ENCODE measurements around the gene DENND1C.
"Not testable (repeated sequence)": the region's sequence is repeated elsewhere in the genome, so short reads cannot be mapped to it uniquely, and the experiment has no call there.

The DENND1C gene

GRCh38 chr19:6508028-6508771 is 26.6 kb upstream of the DENND1C start:
- not testable (repeated sequence) for DNase-seq

- no peak for DNase-seq
Observed at GRCh38 chr19:6503407-6504201, 22.0 kb upstream of the DENND1C start.

- no peak for DNase-seq
Observed at GRCh38 chr19:6501740-6502648, 20.4 kb upstream of the DENND1C start, which contains the start of gene TUBB4A. Gene TUBB4A, minus strand, starts transcription at chr19:6502309. Its CDS starts 97 bp downstream, at chr19:6502212.

DNA sequence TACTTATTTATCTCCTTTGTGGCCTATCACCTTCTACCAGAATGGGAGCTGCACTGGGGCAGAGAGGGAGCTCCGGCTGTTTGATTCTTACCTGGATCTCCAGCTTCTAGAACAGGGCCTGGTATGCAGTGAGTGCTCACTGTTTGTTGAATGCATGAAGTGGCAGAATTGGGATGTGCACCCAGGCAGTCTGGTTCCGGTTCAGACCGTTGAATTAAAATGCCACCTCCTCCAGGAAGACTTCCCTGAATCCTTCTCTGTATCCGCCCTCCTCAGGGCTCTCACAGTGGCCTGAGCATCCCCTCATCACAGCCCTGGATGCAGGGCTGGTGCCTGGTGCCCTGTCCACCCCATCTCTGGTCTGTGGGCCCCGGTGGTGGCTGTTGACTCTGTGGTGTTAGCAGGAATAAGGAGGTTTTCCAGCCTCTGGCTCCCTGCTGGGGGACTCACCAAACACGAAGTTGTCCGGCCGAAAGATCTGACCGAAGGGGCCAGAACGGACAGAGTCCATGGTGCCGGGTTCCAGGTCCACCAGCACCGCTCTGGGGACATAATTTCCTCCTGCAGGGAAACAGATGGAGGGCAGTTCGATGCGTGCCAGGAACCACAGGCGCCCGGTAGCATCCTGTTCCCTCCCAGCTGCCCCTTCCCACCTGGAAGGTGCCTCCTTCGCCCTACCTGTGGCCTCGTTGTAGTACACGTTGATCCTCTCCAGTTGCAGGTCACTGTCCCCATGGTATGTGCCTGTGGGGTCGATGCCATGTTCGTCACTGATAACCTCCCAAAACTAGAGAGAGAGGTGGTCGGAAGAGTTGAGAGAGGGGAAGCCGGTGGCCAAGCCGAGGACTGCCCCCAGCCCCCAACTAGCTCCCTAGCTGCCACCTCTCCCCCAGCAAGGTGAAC is 19.5 kb upstream of the DENND1C start:
- DNase-seq: no peak

DNA sequence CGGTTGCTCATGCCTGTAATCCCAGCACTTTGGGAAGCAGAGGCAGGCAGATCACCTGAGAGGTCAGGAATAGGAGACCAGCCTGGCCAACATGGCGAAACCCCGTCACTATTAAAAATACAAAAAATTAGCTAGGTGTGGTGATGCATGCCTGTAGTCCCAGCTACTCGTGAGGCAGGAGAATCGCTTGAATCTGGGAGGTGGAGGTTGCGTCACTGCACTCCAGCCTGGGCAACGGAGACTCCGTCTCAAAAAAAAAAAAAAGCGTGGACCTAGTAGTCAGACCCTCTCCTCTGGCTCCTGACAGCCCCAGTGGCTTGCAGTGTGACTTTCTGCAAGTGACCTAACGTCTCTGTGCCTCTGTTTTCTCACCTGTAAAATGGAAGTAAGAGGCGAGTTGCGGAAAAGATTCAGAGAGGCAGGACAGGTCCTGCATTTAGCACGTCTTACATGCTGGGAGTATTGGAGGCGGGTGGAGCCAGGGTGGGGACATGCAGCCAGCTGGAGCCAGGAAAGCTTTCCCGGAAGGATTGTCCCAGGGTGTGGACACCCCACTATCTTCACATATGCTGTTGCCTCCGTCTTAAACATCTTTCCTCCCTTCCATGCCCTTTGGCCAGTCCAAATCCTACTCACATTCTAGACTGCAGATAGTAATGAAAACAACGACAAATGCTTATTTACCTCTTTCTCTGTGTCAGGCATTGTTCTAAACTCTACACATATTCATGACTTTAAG is 17.6 kb upstream of the DENND1C start:
- no peak for DNase-seq

DNA sequence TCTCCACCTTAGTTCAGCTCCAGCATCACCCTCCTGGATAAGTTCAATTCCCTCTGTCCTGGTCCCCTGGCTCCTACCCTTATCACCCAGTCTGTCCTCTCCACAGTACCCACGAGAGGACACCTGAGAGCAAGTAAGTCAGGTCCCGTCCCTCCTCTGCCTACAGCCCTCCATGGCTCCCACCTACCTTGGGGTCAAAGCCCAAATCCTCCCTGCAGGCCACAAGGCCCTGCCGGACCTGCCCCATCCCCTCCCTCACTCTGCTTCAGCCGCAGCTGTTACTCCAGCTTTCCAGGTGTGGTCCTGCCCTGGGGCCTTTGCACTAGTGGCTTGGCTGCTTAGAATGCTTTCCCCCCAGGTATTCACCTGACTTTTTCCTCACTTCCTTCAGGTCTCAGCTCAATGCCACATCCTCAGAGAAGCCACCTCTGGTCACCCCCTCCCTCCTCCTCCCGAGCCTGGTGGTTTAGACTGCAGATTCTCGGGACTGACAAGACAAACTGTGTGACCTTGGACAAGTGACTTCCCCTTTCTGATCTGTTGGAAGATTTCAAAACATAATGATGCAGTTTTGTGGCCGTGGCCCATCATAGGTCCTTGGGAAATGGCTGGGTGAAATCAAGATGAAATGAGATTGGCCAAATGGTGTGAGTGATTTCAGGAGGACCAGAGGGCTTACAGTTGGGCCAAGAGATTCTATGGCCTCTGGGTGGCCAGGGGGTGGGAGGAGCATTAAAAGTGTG is 16.9 kb upstream of the DENND1C start:
- DNase-seq: no peak

DNA sequence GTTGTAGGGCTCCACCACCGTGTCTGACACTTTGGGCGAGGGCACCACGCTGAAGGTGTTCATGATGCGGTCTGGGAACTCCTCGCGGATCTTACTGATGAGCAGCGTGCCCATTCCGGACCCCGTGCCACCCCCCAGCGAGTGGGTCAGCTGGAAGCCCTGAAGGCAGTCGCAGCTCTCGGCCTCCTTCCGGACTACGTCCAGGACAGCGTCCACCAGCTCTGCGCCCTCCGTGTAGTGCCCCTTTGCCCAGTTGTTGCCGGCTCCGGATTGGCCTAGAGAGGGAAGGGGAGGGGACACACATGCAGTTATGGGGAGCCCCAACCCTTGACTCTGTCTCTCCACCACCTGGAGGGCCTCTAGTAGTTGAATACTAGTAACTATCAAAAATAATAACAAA is 14.4 kb upstream of the DENND1C start:
- DNase-seq: no peak

DNA sequence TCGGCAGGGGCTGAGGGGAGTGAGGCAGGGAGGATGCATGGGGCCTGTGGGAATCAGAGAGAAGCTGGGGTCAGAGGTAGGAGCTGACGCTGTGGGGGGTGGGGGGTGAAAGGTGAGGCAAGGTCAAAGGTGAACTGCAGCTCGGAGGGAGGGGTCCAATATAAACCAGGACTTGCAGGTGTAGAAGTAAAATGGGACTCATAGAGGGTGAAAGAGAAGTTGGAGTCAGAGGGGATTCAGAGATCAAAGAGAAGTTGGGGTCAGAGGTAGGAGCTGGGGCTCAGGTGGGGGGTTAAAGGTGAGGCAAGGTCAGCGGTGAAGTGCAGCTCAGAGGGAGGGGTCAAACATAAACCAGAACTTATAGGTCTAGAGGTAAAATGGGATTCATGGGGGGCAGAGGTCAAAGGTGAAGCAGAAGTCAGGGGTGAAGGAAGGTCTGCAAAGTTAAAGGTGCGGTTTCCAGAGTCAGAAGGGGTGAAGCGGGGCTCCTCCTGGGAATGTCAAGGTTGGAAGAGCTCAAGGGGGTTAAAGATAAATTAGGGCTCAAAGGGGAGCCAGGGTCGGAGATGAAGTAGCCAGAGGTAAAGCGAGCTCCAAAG is 12.9 kb upstream of the DENND1C start:
- no peak for DNase-seq

GRCh38 chr19:6491802-6492592 is 10.4 kb upstream of the DENND1C start:
- DNase-seq: no peak

DNA sequence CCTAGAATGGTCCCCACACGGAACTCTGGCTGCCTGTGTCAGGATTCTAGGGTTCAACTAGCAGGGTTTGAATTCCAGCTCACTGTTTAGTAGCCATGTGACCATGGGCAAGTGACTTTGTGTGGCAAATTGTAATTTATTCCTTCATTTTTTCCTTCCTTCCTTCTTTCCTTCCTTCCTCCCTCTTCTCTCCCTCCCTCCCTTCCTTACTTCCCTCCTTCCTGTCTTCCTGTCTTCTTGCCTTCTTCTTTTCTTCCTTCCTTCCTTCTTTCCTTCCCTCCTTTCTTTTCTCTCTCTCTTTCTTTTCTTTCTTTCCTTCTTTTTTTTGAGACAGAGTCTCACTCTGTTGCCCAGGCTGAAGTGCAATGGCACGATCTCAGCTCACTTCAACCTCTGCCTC is 8.5 kb upstream of the DENND1C start:
- DNase-seq: no peak

DNA sequence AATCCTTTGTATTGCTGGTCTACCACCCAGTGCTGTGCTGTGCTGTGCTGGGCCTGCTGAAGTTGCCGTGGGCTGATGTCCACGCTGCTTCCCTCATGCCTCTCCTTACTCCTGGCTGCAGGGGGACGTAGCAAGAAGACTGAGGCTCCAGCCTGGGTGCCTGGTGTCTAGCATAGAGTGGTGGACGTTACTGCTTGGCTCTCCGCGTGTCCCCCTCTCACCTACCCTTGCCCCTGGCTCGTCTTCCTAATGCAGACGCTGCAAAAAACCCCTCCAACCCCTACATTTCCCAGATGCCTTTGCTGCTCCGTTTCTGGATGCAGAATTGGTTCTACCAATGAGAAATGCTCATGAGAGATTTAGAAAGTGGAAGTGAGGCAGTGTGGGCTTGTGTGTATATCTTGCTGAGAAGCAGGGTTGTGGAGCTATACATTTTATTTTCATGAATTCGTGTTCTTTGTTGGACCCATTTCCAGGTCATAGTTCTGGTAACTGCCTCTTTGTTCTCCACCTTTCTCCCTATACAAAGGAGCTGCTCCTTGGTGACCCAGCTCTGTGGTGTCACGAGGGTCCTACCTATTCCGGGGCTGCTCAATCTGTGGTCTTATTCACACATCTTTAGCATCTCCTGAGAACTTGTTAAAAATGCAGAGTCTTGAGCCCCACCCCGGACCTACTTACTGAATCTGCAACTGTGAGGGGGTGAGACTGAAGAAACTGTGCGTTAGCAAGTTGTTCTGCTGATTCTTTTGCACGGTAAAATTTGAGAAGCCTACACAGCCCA is 7.9 kb upstream of the DENND1C start:
- no peak for DNase-seq

DNA sequence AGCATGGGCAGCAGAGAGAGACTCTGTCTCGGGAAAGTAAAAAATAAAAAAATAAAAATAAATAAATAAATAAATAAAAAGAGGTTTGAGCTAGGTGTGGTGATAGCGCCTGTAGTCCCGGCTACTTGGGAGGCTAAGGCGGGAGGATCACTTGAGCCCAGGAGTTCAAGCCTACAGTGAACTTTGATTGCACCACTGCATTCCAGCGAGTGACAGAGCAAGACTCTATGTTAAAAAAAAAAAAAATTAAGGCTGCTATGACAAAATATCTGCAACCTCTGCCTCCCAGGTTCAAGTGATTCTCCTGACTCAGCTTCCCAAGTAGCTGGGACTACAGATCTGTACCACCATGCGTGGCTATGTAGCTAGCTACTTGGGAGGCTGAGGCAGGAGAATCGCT is 3.2 kb upstream of the DENND1C start:
- DNase-seq: no peak

GRCh38 chr19:6484230-6484629 is 2.6 kb upstream of the DENND1C start:
- DNase-seq: no peak

DNA sequence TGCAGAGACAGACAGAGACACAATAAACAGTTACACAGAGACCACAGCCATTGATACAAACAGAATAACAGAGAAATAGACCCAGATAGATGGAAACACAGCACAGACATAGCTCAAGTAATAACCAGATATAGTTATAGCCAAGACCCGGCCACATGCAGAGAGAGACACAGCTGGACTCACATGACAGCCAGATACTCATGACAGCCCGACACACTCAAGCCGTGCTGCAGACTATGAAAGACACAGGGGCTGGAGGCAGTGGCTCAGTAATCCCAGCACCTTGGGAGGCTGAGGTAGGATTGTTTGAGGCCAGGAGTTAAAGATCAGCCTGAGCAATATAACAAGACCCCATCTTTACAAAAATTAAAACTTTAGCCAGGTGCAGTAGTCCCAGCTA is 1.6 kb upstream of the DENND1C start:
- no peak for DNase-seq

DNA sequence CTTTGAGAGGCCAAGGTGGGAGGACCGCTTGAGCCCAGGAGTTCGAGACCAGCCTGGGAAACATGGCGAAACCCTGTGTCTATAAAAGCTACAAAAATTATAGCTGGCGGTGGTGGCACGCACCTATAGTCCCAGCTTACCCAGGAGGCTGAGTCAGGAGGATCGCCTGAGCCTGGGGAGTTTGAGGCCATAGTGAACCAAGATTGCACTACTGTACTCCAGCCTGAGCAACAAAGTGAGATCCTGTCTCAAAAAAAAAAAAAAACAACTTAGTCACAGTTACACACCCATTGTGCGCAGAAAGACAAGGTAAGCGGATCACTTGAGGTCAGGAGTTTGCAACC is 728 bp upstream of the DENND1C start:
- DNase-seq: no peak

DNA sequence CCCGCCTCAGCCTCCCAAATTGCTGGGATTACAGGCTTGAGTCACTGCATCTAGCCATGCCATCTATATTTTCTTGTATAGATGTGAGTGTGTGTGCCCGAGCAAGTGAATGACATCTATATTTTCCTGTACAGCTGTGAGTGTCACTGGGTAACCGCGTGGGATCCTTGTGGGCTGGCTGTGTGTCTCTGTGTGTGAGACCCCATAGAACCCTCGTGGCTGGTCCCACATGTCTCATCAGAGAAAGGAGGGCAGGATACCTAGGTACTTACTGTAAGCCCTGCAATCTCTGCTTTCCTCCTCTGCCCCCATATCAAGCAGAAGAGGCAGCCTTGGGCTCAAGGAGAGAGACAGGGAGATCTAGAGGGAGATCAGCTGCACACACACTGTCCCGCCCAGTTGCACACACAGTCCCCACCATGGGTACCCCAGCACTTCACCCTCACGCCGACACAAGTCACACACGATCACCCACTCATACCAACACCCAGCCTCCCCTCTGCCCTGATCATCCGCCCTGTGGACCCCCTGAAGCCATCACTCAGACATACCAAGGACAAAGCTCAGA is 655 bp downstream of the DENND1C start:
- DNase-seq: no peak

DNA sequence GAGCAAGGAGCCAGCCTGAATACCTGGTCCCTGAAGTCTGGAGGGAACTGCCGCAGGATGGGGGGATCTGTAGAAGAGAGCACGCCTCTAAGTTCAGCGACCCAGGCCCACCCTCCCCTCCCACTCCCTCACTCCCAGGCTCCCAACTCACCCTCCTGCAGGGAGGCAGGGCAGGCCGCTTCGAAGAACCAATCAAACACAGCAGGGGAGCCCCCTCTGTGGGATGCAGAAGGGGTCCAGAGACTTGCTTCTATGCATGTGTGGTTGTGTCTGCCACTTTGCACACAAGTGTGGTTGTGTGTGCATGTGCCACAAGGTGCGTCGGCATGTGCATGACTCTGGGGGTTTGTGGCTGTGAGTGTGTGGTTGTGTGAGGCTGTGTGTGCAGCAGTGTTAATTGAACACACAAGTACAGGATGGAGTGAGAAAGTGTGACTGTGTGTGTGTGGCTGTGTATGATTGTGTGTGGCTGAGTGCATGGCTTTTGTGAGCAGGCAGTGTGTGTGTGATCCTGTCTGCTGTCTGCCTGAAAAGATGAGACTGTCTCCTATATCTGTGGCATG is 1.7 kb downstream of the DENND1C start:
- DNase-seq: no peak

GRCh38 chr19:6478815-6479214 is 2.8 kb downstream of the DENND1C start:
- DNase-seq: no peak
